K562 (cell line): ENCODE measurements around the gene C7orf25. TPM values are rescaled to one million over a fixed set of nuclear protein-coding genes. Genes with fewer than 3 reads are reported as not detected.
A peak's percentile ranks its signal among the peaks of the same experiment; 100 is the strongest.

ENCODE experiments used
- ARNT ChIP-seq, 2 experiments: fragments of 450-650 bp; IDR thresholded peaks; 2 replicates each; pipeline ENCODE4 v1.6.1; 2016; ENCODE audit warnings: mild to moderate bottlenecking in 1 of 2
- ATF4 ChIP-seq: fragments of 450-650 bp; formaldehyde crosslinking; IDR thresholded peaks from 2 replicates; pipeline ENCODE4 v1.4.0; 2022; ENCODE audit warnings: mild to moderate bottlenecking, moderate library complexity
- BHLHE40 ChIP-seq: IDR thresholded peaks from 2 replicates; pipeline ENCODE4 v1.6.1; 2011; ENCODE audit warnings: low read length, improper control_type of control experiment
- ELF1 ChIP-seq: fragments of 200-800 bp; sonication (Bioruptor generic); IDR thresholded peaks from 2 replicates; pipeline ENCODE4 v1.6.1; 2016; ENCODE audit warnings: missing genetic modification characterization, missing compliant biosample characterization
- ELF2 ChIP-seq: fragments of 250-450 bp; sonication (Bioruptor Pico); IDR thresholded peaks from 2 replicates; pipeline ENCODE4 v1.5.0; 2021; ENCODE audit warnings: mild to moderate bottlenecking
- EP400 ChIP-seq: fragments of 450-650 bp; IDR thresholded peaks from 2 replicates; pipeline ENCODE4 v1.6.1; 2017; ENCODE audit warnings: antibody characterized with exemption, mild to moderate bottlenecking, moderate library complexity
- ESRRB ChIP-seq: fragments of 250-450 bp; sonication (Bioruptor Pico); IDR thresholded peaks from 2 replicates; pipeline ENCODE4 v1.5.0; 2020; ENCODE audit warnings: mild to moderate bottlenecking, moderate library complexity, borderline replicate concordance
- ETV5 ChIP-seq: sonication (generic); formaldehyde crosslinking; IDR thresholded peaks from 2 replicates; pipeline ENCODE4 v1.4.0; 2020; ENCODE audit warnings: low read depth, mild to moderate bottlenecking, missing genetic modification reagents
- FOSL1 ChIP-seq: fragments of 200-800 bp; sonication (Bioruptor generic); conservative IDR thresholded peaks from 2 replicates; pipeline ENCODE4 v1.6.1; 2016; ENCODE audit warnings: missing genetic modification characterization, missing compliant biosample characterization
- GATAD2A ChIP-seq: fragments of 450-650 bp; IDR thresholded peaks from 2 replicates; pipeline ENCODE4 v1.6.1; 2017
- HDAC1 ChIP-seq, 2 experiments: fragments of 450-650 bp; IDR thresholded peaks; 2 replicates each; pipeline ENCODE4 v1.6.1; 2016 to 2017; ENCODE audit warnings: inconsistent platforms in 1 of 2, mild to moderate bottlenecking in 1 of 2, moderate library complexity in 1 of 2
- KHSRP ChIP-seq: fragments of 450-650 bp; IDR thresholded peaks from 2 replicates; pipeline ENCODE4 v1.6.1; 2017
- L3MBTL2 ChIP-seq: fragments of 450-650 bp; IDR thresholded peaks from 2 replicates; pipeline ENCODE4 v1.6.1; 2016; ENCODE audit warnings: mild to moderate bottlenecking, moderate library complexity
- NCOA2 ChIP-seq, 2 experiments: fragments of 450-650 bp; IDR thresholded peaks; 2 replicates each; pipeline ENCODE4 v1.6.1; 2018; ENCODE audit warnings: mild to moderate bottlenecking in 2 of 2, moderate library complexity in 1 of 2; ENCODE audit not compliant: partially characterized antibody in 2 of 2
- NRF1 ChIP-seq, 2 experiments: fragments of 450-650 bp; IDR thresholded peaks in 1 of 2; conservative IDR thresholded peaks in 1 of 2; 2 replicates each; pipeline ENCODE4 v1.6.1; 2014; ENCODE audit warnings: mild to moderate bottlenecking in 2 of 2
- PHF20 ChIP-seq: fragments of 450-650 bp; IDR thresholded peaks from 2 replicates; pipeline ENCODE4 v1.6.1; 2018; ENCODE audit not compliant: partially characterized antibody
- RBBP5 ChIP-seq: fragments of 200-600 bp; sonication (generic); IDR thresholded peaks from 2 replicates; pipeline ENCODE4 v1.6.1; 2012; ENCODE audit warnings: borderline replicate concordance, mild to moderate bottlenecking, low read length, control low read depth, inconsistent platforms; ENCODE audit not compliant: insufficient read depth, poor library complexity, severe bottlenecking
- RBM25 ChIP-seq: fragments of 200-400 bp; formaldehyde crosslinking; IDR thresholded peaks from 2 replicates; pipeline ENCODE4 v1.6.1; 2018; ENCODE audit warnings: low read length, low read depth, moderate library complexity; ENCODE audit not compliant: severe bottlenecking
- RNF2 ChIP-seq: sonication (generic); IDR thresholded peaks from 2 replicates; pipeline ENCODE4 v1.6.1; 2016
- RUNX1 ChIP-seq: sonication (generic); IDR thresholded peaks from 2 replicates; pipeline ENCODE4 v1.6.1; 2016; ENCODE audit warnings: antibody characterized with exemption, low read depth
- SIRT6 ChIP-seq: IDR thresholded peaks from one replicate; pipeline ENCODE4 v1.6.1; 2012; ENCODE audit warnings: low read depth, mild to moderate bottlenecking, control low read depth, inconsistent platforms, low read length, moderate library complexity
- SMAD1 ChIP-seq: fragments of 150-350 bp; IDR thresholded peaks from 2 replicates; pipeline ENCODE4 v1.6.1; 2014; ENCODE audit warnings: low read length, low read depth; ENCODE audit not compliant: partially characterized antibody
- YY1 ChIP-seq, 3 experiments: IDR thresholded peaks; 2 replicates each; pipeline ENCODE4 v1.6.1; 2011; ENCODE audit warnings: low read length in 2 of 3, mild to moderate bottlenecking in 2 of 3, moderate library complexity in 2 of 3, borderline replicate concordance in 1 of 3, control low read depth in 1 of 3, low read depth in 1 of 3; ENCODE audit not compliant: insufficient read depth in 3 of 3, insufficient replicate concordance in 2 of 3, control insufficient read depth in 1 of 3, insufficient read length in 1 of 3; ENCODE audit errors: extremely low read depth in 1 of 3
- ZBTB17 ChIP-seq: fragments of 450-650 bp; formaldehyde crosslinking; IDR thresholded peaks from 2 replicates; pipeline ENCODE4 v1.4.0; 2020; ENCODE audit warnings: mild to moderate bottlenecking
- ZNF282 ChIP-seq: sonication (generic); formaldehyde crosslinking; IDR thresholded peaks from 2 replicates; pipeline ENCODE4 v1.8.1; 2023; ENCODE audit warnings: missing genetic modification reagents
- ZNF696 ChIP-seq: fragments of 250-450 bp; sonication (Bioruptor Pico); conservative IDR thresholded peaks from 2 replicates; pipeline ENCODE4 v1.4.0; 2020; ENCODE audit warnings: mild to moderate bottlenecking, moderate library complexity
- ZNF780A ChIP-seq: fragments of 250-450 bp; sonication (Bioruptor Pico); IDR thresholded peaks from 2 replicates; pipeline ENCODE4 v1.5.0; 2021; ENCODE audit warnings: mild to moderate bottlenecking
- polyA plus RNA-seq, 8 experiments: library from polyadenylated mRNA; depleted of rRNA in 4 of 8; stranded (reverse) in 5 of 8; unstranded in 3 of 8; fragments of >200 nt; fragmentation: Nextera tagmentation in 2 of 8; fragmentation: Illumina TruSeq in 1 of 8; extraction: Ambion mirVana in 2 of 8; extraction: Trizol in 1 of 8; gene quantifications; 2 replicates each; pipeline versions ENCODE4 v1.2.1 to v1.2.3, GENCODE V29; 2011 to 2014; ENCODE audit warnings: inconsistent platforms in 1 of 8, missing spikeins in 1 of 8
- total RNA-seq, 7 experiments: library from RNA; depleted of rRNA in 6 of 7; stranded (reverse); fragments of >200 nt in 6 of 7; fragmentation: Illumina TruSeq in 2 of 7; extraction: Trizol in 2 of 7; gene quantifications; 2 replicates each; pipeline versions ENCODE4 v1.2.1 to v1.2.3, GENCODE V29; 2011 to 2021; ENCODE audit warnings: low replicate concordance in 1 of 7
- TF ChIP-seq, protein P1 (sequence below): sonication (generic); formaldehyde crosslinking; IDR thresholded peaks from 2 replicates; pipeline ENCODE4 v1.5.0; 2020; ENCODE audit warnings: missing genetic modification reagents

The C7orf25 gene
- total and polyA plus RNA-seq, 9 of the 15 experiments (the other 6 are each of a cell fraction or from before 2014, with no cell fraction given) = 1.2 to 4.7 (median 1.9) TPM

GRCh38 chr7:42911454-42912447, at the start of gene C7orf25 (continued):
- TF ChIP-seq ETV5 (CRISPR knock-in tag) (peak; percentile 66), ELF1 (peak; percentile 65; the same call in 1 of the 2 replicates), HDAC1 (IDR thresholded peaks at IDR 0.05) (peak in 1 of 2 experiments; percentile 67; a peak in 2 of 4 replicates), ZNF282 (CRISPR knock-in tag) (peak; percentile 64; the same call in 1 of the 2 replicates), RBM25 (peak; percentile 89), ELF2 (CRISPR knock-in tag) (peak; percentile 84), ARNT (IDR thresholded peaks at IDR 0.05) (no peak), KHSRP (no peak), YY1 (IDR thresholded peaks at IDR 0.05; ENCODE audit: borderline replicate concordance in 1 of 3, control insufficient read depth in 1 of 3, extremely low read depth in 1 of 3, insufficient read depth in 3 of 3, insufficient read length in 1 of 3, insufficient replicate concordance in 2 of 3, low read depth in 1 of 3, low read length in 2 of 3) (peak; percentile 98 to 100 (median 100)), RNF2 (peak; percentile 29), PHF20 (peak; percentile 73), ESRRB (CRISPR knock-in tag) (no peak), NCOA2 (IDR thresholded peaks at IDR 0.05; ENCODE audit: partially characterized antibody in 2 of 2) (no peak), ZNF780A (CRISPR knock-in tag) (no peak), GATAD2A (0 out of 2 replicates have a peak, but pooled peaks have one; percentile 38), FOSL1 (tag) (peak; percentile 29; the same call in 1 of the 2 replicates), RBBP5 (peak; percentile 77), SIRT6 (no peak), SMAD1 (peak; percentile 74), ZNF696 (no peak), NRF1 (conservative IDR thresholded peaks at IDR 0.05 in 1 of 2, IDR thresholded peaks at IDR 0.05 in 1 of 2) (peak; percentile 88 to 90), ZBTB17 (CRISPR knock-in tag) (peak; percentile 55; the same call in 1 of the 2 replicates), BHLHE40 (peak; percentile 76), ATF4 (CRISPR knock-in tag) (0 out of 2 replicates have a peak, but pooled peaks have one; percentile 44), L3MBTL2 (peak; percentile 90), RUNX1 (0 out of 2 replicates have a peak, but pooled peaks have one; percentile 57), EP400 (peak; percentile 69; the same call in 1 of the 2 replicates)
- TF ChIP-seq, protein P1, sequence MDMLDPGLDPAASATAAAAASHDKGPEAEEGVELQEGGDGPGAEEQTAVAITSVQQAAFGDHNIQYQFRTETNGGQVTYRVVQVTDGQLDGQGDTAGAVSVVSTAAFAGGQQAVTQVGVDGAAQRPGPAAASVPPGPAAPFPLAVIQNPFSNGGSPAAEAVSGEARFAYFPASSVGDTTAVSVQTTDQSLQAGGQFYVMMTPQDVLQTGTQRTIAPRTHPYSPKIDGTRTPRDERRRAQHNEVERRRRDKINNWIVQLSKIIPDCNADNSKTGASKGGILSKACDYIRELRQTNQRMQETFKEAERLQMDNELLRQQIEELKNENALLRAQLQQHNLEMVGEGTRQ (CRISPR knock-in tag) = peak; percentile 99
